Posterior cingulate gyrus (tissue), 11 donors: Measurements from ENCODE around the gene RBL2.
A peak's percentile ranks its signal among the peaks of the same experiment; 100 is the strongest.
"Not testable (repeated sequence)": the region's sequence is repeated elsewhere in the genome, so short reads cannot be mapped to it uniquely, and the experiment has no call there.

Experiments used
- DNase-seq, 10 donors: peaks; one replicate each; pipeline versions ENCODE4 v3.0.0 to v3.0.0-alpha.2; 2020 to 2021; ENCODE audit warnings: mixed read lengths in 3 of 10
- intact Hi-C: fragments of 100-400 bp; cut with DNase I; formaldehyde crosslinking; loops from one replicate; pipeline ENCODE4 v1.15.1; 2023

The RBL2 gene, protein sequence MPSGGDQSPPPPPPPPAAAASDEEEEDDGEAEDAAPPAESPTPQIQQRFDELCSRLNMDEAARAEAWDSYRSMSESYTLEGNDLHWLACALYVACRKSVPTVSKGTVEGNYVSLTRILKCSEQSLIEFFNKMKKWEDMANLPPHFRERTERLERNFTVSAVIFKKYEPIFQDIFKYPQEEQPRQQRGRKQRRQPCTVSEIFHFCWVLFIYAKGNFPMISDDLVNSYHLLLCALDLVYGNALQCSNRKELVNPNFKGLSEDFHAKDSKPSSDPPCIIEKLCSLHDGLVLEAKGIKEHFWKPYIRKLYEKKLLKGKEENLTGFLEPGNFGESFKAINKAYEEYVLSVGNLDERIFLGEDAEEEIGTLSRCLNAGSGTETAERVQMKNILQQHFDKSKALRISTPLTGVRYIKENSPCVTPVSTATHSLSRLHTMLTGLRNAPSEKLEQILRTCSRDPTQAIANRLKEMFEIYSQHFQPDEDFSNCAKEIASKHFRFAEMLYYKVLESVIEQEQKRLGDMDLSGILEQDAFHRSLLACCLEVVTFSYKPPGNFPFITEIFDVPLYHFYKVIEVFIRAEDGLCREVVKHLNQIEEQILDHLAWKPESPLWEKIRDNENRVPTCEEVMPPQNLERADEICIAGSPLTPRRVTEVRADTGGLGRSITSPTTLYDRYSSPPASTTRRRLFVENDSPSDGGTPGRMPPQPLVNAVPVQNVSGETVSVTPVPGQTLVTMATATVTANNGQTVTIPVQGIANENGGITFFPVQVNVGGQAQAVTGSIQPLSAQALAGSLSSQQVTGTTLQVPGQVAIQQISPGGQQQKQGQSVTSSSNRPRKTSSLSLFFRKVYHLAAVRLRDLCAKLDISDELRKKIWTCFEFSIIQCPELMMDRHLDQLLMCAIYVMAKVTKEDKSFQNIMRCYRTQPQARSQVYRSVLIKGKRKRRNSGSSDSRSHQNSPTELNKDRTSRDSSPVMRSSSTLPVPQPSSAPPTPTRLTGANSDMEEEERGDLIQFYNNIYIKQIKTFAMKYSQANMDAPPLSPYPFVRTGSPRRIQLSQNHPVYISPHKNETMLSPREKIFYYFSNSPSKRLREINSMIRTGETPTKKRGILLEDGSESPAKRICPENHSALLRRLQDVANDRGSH

DNA sequence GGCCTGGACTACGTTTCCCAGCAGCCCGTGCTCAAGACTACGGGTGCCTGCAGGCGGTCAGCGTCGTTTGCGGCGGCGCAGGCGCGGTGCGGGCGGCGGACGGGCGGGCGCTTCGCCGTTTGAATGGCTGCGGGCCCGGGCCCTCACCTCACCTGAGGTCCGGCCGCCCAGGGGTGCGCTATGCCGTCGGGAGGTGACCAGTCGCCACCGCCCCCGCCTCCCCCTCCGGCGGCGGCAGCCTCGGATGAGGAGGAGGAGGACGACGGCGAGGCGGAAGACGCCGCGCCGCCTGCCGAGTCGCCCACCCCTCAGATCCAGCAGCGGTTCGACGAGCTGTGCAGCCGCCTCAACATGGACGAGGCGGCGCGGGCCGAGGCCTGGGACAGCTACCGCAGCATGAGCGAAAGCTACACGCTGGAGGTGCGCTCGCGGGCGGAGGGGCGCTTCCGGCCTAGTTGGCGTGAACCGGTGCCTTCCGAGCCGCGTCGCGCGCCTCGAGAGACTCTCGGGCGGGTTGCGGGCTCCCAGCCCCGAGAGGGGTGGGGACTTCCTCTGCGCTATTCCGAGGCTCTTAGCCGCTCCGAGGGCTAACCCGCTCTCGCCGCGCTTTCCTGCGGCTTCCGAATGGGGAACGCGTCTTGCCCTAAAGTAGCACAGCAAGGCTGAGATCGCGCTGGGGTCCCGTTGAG is at the start of gene RBL2:
Gene RBL2 (plus strand): TSS at position 95 of the 689 bp plus-strand sequence. CDS start 86 bp downstream, at position 181.
- intact Hi-C loops, result loop anchor here (2.0 to 10.0 kb wide), 2 partner anchors 68 to 380 kb away; partner anchors contain the start of genes AKTIP, CHD9 and CHD9NB
- DNase-seq, result peak; percentile 66 to 97 (median 82)

DNA sequence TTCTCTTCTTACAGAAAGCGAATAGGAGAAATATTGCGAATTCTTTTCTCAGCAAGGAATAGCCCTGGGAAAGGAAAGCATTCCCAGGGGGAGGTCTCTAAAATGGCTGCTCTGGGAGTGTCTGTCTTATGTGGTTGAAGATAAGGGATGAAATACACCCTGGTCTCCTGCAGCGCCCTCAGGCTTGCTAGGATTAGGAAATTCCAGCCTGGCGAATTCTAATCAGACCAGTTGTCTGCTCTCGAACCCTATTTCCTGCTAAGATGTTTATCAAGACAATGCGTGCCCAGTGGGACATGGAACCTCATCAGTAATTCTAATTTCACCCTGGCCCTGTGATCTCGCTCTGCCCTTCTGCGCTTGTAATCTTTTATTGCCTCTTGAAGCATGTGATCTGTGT is 49.7 kb upstream of the RBL2 start:
- intact Hi-C loops, DNase-seq: not testable (repeated sequence)

DNA sequence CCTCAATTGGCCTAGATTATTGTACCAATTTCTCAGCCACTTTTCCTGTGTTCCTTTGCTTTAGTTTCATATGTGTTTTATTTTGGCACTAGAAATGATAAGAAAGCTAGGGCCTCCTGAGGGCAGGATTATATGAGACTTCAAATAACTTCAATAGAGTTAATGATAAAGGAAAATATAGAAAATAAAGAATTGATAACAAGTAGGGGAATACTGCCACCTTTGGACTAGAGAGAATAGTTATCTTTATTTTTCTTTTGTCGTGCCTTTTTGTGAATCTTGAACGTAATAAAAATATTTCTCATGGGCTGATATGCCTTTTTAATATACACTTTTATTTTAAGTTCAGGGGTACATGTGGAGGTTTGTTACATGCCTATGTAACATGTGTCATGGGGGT is 29.3 kb upstream of the RBL2 start:
- DNase-seq, result no peak
- intact Hi-C loops, result no loop called here

DNA sequence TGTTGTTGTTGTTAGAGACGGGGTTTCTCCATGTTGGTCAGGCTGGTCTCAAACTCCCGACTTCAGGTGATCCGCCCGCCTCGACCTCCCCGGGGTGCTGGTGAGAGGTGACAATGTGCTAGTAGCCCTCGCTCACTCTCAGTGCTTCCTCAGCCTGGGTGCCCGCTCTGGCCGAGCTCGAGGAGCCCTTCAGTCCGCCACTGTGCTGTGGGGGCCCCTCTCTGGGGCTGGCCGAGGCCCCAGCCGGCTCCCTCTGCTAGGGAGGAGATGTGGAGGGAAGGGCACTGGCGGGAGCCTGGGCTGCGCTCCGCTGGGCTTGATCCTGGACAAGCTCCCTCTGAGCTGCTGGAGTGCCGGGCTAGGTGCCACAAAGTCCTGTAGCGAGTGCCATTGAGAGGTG is 21.7 kb upstream of the RBL2 start:
- intact Hi-C loops, result no loop called here
- DNase-seq, result no peak

DNA sequence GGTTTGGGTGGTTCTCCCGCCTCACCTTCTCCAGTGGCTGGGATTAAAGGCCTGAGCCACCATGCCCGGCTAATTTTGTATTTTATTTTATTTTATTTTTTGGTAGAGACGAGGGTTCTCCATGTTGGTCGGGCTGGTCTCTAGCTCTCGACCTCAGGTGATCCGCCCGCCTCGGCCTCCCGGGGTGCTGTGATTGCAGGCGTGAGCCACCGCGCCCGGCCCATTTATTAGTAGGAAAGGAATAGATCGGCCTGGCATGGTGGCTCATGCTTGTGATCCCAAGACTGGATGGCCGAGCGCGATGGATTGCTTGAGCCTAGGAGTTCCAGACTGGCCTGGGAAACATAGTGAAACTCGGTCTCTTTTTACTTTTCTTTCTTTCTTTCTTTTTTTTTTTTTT is 20.4 kb upstream of the RBL2 start:
- intact Hi-C loops, result no loop called here
- no peak for DNase-seq

DNA sequence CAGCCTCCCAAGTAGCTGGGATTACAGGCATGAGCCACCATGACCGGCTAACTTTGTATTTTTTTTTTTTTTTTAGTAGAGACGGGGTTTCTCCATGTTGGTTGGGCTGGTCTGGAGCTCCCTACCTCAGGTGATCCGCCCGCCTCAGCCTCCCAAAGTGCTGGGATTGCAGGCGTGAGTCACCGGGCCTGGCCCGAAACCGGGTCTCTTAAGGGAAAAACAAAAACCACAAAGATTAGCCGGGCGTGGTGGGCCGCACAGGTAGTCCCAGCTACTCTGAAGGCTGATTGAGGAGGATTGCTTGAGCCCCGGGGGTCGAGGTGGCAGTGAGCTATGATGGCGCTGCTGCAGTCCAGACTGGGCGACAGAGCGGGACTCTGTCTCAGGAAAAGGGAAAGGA is 19.9 kb upstream of the RBL2 start:
- no peak for DNase-seq
- intact Hi-C loops, result no loop called here

DNA sequence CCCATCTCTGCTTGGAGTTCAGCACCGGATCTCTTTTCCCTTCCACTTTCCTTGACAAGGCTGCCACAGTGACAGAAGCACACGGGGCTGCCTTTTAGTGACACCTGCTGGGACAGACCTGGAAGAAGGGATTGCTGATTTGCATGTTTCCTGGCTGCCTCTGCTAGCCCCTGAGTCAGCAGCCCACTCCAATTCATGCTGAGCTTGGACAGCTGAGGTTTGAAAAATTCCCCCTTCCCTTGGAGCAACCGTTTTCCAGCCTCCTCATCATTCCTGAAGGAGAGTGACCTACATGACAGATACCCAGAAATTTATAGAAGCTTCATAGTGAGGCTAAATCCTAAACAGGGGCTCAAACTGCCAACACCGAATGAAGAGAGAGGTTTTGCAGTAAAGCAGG is 18.8 kb upstream of the RBL2 start:
- no peak for DNase-seq
- intact Hi-C loops, result no loop called here

DNA sequence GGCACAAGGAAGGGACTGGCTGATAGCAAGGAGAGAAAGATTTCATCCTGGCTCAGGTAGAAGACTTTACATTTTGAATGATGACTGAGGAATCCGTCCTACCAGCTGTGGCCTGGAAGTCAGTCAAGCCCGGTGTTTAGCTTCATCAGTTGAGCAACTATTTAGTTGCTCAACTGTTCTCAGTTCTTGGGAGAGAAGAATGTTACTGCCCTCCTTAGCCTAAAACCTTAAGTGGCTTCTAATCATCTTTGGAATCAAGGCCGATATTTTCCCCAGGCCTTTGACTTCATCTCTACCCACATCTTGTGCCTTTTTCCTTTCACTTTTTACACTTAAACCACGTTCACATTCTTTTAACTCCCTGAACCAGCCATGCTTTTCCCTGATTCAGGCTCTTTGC is 17.3 kb upstream of the RBL2 start:
- no peak for DNase-seq
- intact Hi-C loops, result no loop called here

DNA sequence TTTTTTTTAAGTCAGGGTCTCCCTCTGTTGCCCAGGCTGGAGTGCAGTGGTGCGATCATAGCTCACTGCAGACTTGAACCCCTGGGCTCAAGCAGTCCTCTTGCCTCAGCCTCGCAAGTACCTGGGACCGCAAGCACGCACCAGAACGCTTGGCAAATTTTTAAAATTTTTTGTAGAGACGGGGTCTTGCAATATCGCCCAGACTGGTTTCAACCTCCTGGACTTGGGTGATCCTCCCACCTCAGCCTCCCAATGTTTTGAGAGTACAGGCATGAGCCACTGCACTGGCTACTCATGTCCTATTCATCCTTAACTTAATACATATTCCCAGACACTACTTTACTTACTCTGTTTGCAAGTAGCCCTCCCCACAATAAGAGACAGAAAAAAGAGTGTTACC is 16.3 kb upstream of the RBL2 start:
- no peak for DNase-seq
- intact Hi-C loops, result no loop called here

DNA sequence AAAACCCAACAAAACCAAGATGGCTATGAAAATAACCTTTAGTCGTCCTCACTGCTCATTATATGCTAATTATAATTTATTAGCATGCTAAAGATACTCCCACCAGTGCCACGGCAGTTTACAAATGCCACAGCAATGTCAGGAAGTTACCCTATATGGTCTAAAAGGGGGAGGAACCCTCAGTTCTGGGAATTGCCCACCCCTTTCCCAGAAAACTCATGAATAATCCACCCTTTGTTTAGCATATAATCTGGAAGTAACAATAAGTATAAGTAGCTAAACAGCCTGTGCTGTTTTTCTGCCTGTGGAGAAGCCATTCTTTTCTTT is 14.9 kb upstream of the RBL2 start:
- intact Hi-C loops, DNase-seq: not testable (repeated sequence)

DNA sequence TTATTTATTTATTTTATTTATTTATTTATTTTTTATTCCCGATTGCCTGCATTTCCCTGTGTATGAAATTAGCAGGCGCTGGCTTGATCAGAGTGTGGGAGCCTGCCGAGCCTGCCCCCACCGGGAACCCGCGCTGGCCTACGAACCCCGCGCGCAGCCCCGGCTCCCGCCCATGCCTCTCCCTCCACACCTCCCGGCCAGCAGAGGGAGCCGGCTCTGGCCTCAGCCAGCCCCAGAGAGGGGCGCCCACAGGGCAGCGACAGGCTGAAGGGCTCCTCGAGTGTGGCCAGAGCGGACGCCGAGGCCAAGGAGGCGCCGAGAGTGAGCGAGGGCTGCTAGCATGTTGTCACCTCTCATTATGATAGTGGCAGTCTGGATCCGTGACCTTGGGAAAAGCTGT is 13.0 kb upstream of the RBL2 start:
- DNase-seq, result peak in 1 of 10 donors; percentile 52
- intact Hi-C loops, result no loop called here

DNA sequence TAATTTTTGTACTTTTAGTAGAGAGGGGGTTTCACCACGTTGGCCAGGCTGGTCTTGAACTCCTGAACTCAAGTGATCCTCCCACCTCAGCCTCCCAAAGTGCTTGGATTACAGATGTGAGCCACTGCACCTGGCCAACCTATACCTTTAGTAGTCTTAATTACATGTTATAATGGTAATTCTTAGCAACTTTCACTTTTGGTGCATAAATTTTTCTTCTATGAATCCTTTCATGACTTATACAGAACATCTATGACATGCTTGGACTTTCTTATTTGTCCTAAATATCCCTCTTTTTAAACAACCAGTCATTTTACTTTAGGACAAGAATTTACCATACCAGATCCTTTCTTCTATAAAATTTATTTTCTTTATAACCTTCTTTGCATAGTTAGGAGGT is 10.3 kb upstream of the RBL2 start:
- DNase-seq, intact Hi-C loops: not testable (repeated sequence)

DNA sequence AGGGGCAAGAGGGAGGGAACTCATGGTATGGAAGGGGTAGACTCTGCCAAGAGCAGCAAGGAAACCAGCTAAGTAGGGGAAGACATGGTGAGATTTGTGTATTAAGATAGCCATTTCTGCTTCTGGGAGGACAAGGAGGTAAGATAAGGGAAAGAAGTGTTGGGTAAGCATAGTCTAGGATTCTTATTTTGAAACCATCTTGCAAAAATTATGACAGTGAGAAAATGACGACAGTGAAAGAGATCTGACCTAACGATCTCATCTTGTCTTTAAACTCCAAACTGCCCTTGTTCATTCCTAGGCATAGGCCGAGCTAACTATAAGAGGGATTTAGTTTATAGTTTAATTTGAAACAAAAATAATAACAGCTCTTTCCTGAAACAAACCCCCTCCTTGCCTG is 5.6 kb upstream of the RBL2 start:
- DNase-seq, result no peak
- intact Hi-C loops, result no loop called here

DNA sequence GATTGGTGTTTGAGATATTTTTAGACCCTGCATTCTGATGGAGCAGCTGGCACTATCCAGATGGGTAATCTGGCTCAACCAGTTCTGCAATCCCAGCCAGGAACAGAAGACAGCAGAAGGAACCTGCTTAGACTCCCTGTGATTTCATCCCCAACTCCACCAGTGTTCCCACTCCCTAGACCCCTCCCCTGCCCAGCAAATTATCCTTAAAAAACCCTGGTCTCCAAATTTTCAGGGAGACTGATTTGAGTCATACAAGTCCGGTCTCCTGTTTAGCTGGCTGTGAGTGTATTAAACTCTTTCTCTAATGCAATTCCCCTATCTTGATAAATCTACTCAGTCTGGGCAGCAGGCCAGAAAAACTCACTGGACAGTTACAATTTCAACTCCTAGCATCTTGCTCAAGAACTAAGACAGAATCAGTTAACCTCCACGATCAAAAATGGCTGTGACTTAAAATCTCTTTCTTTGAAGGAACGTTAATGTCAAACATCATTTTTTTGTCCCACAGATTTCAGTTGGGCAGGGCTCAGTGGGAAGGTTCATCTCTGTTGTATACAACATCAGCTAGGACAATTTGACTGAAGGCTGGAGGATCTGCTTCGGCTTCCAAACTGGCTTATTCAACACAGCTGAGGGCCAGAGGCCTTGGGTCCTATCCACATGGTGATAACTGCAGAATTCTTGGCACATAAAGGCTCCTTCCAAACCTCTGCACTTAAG is 4.9 kb upstream of the RBL2 start:
- no peak for DNase-seq
- intact Hi-C loops, result no loop called here

DNA sequence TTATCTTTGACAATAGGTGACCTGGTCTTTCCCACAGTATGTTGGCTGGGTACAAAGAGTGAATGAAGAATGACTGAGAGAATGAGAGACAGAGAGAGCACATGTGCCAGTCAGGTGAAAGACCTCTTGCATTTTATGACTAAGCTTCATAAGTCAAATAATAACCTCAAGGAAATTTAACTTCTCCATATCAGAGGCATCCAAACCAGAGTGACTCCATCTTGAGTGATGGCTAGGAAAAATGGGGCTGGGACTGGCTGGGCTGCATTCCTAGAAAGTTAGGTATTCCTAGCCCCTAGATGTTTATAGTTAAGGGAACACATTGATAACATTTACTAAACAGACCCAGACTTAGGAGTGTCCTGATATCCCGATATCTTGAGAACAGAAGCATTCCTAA is 3.9 kb upstream of the RBL2 start:
- intact Hi-C loops, result loop anchor here (10.0 kb wide), 1 partner anchor 376 kb away; the partner anchor contains the start of genes CHD9 and CHD9NB
- DNase-seq, result no peak

DNA sequence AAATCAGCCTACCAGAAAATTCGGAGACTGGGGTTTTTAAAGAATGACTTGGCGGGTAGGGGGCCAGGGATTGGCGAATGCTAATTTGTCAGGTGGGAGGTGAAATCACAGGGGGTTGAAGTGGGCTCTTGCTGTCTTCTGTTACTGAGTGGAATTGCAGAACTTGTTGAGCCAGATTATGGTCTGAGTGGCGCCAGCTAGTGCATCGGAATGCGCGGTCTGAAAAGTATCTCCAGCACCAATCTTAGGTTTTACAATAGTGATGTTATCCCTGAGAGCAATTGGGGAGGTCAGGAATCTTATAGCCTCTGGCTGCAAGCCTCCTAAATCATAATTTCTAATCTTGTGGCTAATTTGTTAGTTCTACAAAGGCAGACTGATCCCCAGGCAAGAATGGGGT is 762 bp upstream of the RBL2 start:
- no peak for DNase-seq

DNA sequence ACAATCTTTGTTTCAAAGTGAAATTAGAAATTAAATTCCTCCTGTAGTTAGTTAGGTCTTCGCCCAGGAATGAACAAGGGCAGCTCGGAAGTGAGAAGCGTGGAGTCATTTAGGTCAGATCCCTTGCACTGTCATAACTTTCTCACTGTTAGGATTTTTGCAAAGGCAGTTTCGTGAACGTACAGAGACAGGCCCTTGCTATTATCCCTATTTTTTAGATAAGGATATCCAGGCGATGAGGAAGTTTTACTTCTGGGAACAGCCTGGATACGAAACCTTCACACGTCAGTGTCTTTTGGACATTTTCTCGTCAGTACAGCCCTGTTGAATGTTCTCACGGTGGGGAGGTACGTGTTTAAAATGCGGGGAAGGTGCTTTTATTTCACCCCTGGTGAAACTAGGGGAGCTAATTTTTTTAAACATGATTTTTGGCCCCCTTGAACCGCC is 318 bp upstream of the RBL2 start:
- intact Hi-C loops, result loop anchor here (2.0 to 10.0 kb wide), 2 partner anchors 69 to 379 kb away; partner anchors contain the start of genes AKTIP, CHD9 and CHD9NB
- no peak for DNase-seq

More for the DNA sequence above, 762 bp upstream of the RBL2 start:
- intact Hi-C loops, result loop anchor here (10.0 kb wide), 1 partner anchor 379 kb away; the partner anchor contains the start of genes CHD9 and CHD9NB

DNA sequence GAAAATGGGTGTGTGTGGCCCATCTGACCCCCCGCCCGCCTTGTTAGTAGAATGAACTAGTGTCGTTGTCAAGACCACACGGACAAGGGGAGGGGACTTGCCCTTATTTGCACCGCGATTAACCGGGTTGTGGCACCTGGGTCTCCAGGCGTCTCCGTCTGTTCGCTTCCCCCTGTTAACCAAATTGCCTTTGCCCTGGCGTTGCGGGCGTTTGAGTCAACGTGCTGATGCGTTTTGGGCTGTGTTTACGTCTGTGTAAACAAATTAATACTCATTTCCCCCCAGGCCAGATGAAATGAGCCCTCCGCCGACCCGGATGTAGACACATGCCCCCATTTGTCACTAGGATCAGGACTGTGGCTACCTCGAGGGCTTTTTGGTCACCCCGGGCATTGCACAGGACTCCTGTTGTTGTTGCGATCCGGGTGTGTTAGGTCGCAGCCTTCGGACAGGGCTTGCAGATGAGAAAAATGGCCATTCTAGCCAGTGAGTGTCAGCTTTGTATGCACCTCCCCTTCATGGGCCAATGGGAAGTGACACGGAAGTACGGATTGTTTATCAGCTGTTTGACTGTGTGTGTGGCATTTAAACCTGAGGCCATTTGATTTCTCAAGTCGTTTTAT is 906 bp downstream of the RBL2 start:
- intact Hi-C loops, result loop anchor here (2.0 to 10.0 kb wide), 2 partner anchors 68 to 380 kb away; partner anchors contain the start of genes AKTIP, CHD9 and CHD9NB
- DNase-seq, result peak; percentile 22 to 91 (median 68)

DNA sequence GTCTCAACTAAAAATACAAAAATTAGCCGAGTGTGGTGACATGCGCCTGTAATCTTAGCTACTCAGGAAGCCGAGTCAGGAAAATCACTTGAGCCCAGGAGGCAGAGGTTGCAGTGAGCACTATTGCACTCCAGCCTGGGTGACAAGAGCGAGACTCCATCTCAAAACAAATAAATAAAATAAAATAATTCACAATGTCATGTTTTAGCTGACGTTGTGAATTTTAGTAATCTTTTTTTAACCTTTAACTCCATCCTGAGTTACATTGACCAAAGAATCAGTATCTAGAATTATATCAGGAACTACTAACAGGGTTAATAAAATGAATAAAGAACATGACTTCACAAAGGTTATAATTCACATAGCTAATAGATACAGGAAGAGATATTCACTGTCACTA is 5.9 kb downstream of the RBL2 start:
- intact Hi-C loops, result no loop called here
- DNase-seq, result no peak
